Mesenchymal stem cell (in vitro differentiated cells and primary cell): ENCODE data around the gene CACNA1C.

Source experiments
- DNase-seq: peaks from one replicate; pipeline ENCODE4 v3.0.0-alpha.2; 2013
- H2AFZ ChIP-seq: one replicate; pipeline ENCODE4 v1.6.1; 2013; ENCODE audit warnings: low read depth, mild to moderate bottlenecking, control low read depth, inconsistent platforms, low read length, moderate library complexity
- H2AK5ac ChIP-seq: 2 replicates; pipeline ENCODE4 v1.6.1; 2013; ENCODE audit warnings: low read length, moderate library complexity, mild to moderate bottlenecking, inconsistent platforms; ENCODE audit not compliant: severe bottlenecking
- H2BK120ac ChIP-seq: one replicate; pipeline ENCODE4 v1.6.1; 2013; ENCODE audit warnings: low read depth, mild to moderate bottlenecking, inconsistent platforms, low read length, moderate library complexity
- H2BK12ac ChIP-seq, 2 experiments: one replicate each; pipeline ENCODE4 v1.6.1; 2013; ENCODE audit warnings: inconsistent platforms in 2 of 2, low read length in 2 of 2, mild to moderate bottlenecking in 2 of 2, moderate library complexity in 2 of 2, control low read depth in 1 of 2
- H2BK15ac ChIP-seq: one replicate; pipeline ENCODE4 v1.6.1; 2013; ENCODE audit warnings: mild to moderate bottlenecking, low read depth, inconsistent platforms; ENCODE audit not compliant: poor library complexity, severe bottlenecking
- H2BK5ac ChIP-seq: 2 replicates; pipeline ENCODE4 v1.6.1; 2013; ENCODE audit warnings: low read depth, mild to moderate bottlenecking, low read length, control low read depth, inconsistent platforms; ENCODE audit not compliant: poor library complexity, severe bottlenecking
- H3K14ac ChIP-seq, 2 experiments: one replicate each; pipeline ENCODE4 v1.6.1; 2013; ENCODE audit warnings: inconsistent platforms in 2 of 2, low read length in 2 of 2, control low read depth in 1 of 2, mild to moderate bottlenecking in 1 of 2, moderate library complexity in 1 of 2
- H3K18ac ChIP-seq, 2 experiments: one replicate each; pipeline ENCODE4 v1.6.1; 2013; ENCODE audit warnings: inconsistent platforms in 2 of 2, low read length in 2 of 2, control low read depth in 1 of 2, low read depth in 1 of 2, mild to moderate bottlenecking in 1 of 2
- H3K23ac ChIP-seq, 2 experiments: one replicate each; pipeline ENCODE4 v1.6.1; 2013; ENCODE audit warnings: inconsistent platforms in 2 of 2, low read length in 2 of 2, mild to moderate bottlenecking in 2 of 2, moderate library complexity in 2 of 2, control low read depth in 1 of 2
- H3K27ac ChIP-seq: 2 replicates; pipeline ENCODE4 v1.5.1; 2013; ENCODE audit warnings: mild to moderate bottlenecking, moderate library complexity, low read length, control low read depth, inconsistent platforms; ENCODE audit not compliant: poor library complexity, severe bottlenecking
- H3K27me3 ChIP-seq, 2 experiments: 2 replicates each; pipeline versions ENCODE4 v1.6.1 to v1.7.0; 2013; ENCODE audit warnings: low read length in 2 of 2, mild to moderate bottlenecking in 2 of 2, moderate library complexity in 2 of 2, control low read depth in 1 of 2, inconsistent platforms in 1 of 2; ENCODE audit not compliant: control insufficient read depth in 1 of 2, insufficient read depth in 1 of 2
- H3K36me3 ChIP-seq, 2 experiments: 2 replicates each; pipeline versions ENCODE4 v1.6.1 to v1.7.0; 2013; ENCODE audit warnings: low read length in 2 of 2, control low read depth in 1 of 2, inconsistent platforms in 1 of 2, low read depth in 1 of 2, mild to moderate bottlenecking in 1 of 2; ENCODE audit not compliant: insufficient read depth in 2 of 2, control insufficient read depth in 1 of 2
- H3K4ac ChIP-seq, 2 experiments: one replicate each; pipeline ENCODE4 v1.6.1; 2013; ENCODE audit warnings: inconsistent platforms in 2 of 2, low read length in 2 of 2, mild to moderate bottlenecking in 2 of 2, moderate library complexity in 2 of 2, control low read depth in 1 of 2, low read depth in 1 of 2
- H3K4me1 ChIP-seq: 2 replicates; pipeline ENCODE4 v1.6.1; 2013; ENCODE audit warnings: low read depth, low read length, control low read depth; ENCODE audit not compliant: control insufficient read depth, insufficient read depth
- H3K4me2 ChIP-seq: 2 replicates; pipeline ENCODE4 v1.6.1; 2013; ENCODE audit warnings: low read length, mild to moderate bottlenecking, inconsistent platforms; ENCODE audit not compliant: poor library complexity, severe bottlenecking
- H3K4me3 ChIP-seq, 2 experiments: 2 replicates each; pipeline versions ENCODE4 v1.5.1 to v1.7.0; 2013; ENCODE audit warnings: low read length in 2 of 2, mild to moderate bottlenecking in 2 of 2, control low read depth in 1 of 2, low read depth in 1 of 2; ENCODE audit not compliant: insufficient read depth in 1 of 2
- H3K79me1 ChIP-seq: replicated peaks from 2 replicates; pipeline ENCODE4 v1.6.1; 2013; ENCODE audit warnings: mild to moderate bottlenecking, control low read depth, low read length, inconsistent platforms; ENCODE audit not compliant: poor library complexity, severe bottlenecking
- H3K9ac ChIP-seq: 2 replicates; pipeline ENCODE4 v1.7.0; 2013; ENCODE audit warnings: mild to moderate bottlenecking, low read length, moderate library complexity
- H3K9me3 ChIP-seq: 2 replicates; pipeline ENCODE4 v1.7.0; 2013; ENCODE audit warnings: mild to moderate bottlenecking, low read length; ENCODE audit not compliant: control insufficient read depth
- H4K8ac ChIP-seq: one replicate; pipeline ENCODE4 v1.6.1; 2013; ENCODE audit warnings: inconsistent platforms, mild to moderate bottlenecking, low read length, moderate library complexity
- H4K91ac ChIP-seq: one replicate; pipeline ENCODE4 v1.6.1; 2013; ENCODE audit warnings: mild to moderate bottlenecking, low read length, inconsistent platforms
- WGBS: methylation state at CpG from one replicate; pipeline ENCODE4 v1.1.7; 2013; ENCODE audit warnings: mixed read lengths; 5-methylcytosine and 5-hydroxymethylcytosine counted together

CACNA1C gene

GRCh38 chr12:2118061-2118460, 65.3 kb downstream of the CACNA1C start:
- Histone ChIP-seq H2BK12ac (no peak overlapping the region), H3K27ac (no peak overlapping the region)

GRCh38 chr12:2118481-2119255, 65.9 kb downstream of the CACNA1C start:
- no peaks in the 10 kb centered on the region for H3K9me3 ChIP-seq
- H2BK120ac ChIP-seq = no peak overlapping the region
- no peak overlapping the region for H3K14ac ChIP-seq
- no peaks in the 10 kb centered on the region for H3K79me1 ChIP-seq
- H3K27ac ChIP-seq = no peak overlapping the region
- no peak overlapping the region for H2AK5ac ChIP-seq
- H3K18ac ChIP-seq = no peak overlapping the region
- no peak overlapping the region for H3K4me2 ChIP-seq
- H3K9ac ChIP-seq = no peak overlapping the region
- H3K27me3 ChIP-seq = peaks cover 0 to 28% of the 10 kb centered on the region in 2 experiments
- H3K36me3 ChIP-seq = peaks cover 3 to 67% of the 10 kb centered on the region in 2 experiments
- no peak for DNase-seq
- no peak overlapping the region for H2BK5ac ChIP-seq
- H2AFZ ChIP-seq = no peak overlapping the region
- no peak overlapping the region for H3K4ac ChIP-seq
- H3K4me1 ChIP-seq = peaks cover 2% of the 10 kb centered on the region
- H4K8ac ChIP-seq = no peak overlapping the region
- H4K91ac ChIP-seq = peak overlapping the region; percentile 66
- 95% methylated on average over 12 of the region's 12 CpGs for WGBS
- H3K23ac ChIP-seq = no peak overlapping the region
- peak overlapping the region; percentile 4 for H2BK15ac ChIP-seq
- no peak overlapping the region for H3K4me3 ChIP-seq
- peak overlapping the region in 1 of 2 experiments; percentile 12 for H2BK12ac ChIP-seq

More at GRCh38 chr12:2118061-2118460, 65.3 kb downstream of the CACNA1C start:
- Histone ChIP-seq H3K9me3 (no peaks in the 10 kb centered on the region), H2BK15ac (no peak overlapping the region), H4K91ac (no peak overlapping the region), H3K36me3 (peaks cover 3 to 67% of the 10 kb centered on the region in 2 experiments), H3K79me1 (no peaks in the 10 kb centered on the region), H2BK5ac (no peak overlapping the region), H3K4me2 (no peak overlapping the region), H3K4ac (no peak overlapping the region), H2AFZ (no peak overlapping the region), H3K18ac (no peak overlapping the region), H3K4me3 (no peak overlapping the region), H4K8ac (no peak overlapping the region), H3K9ac (no peak overlapping the region), H2BK120ac (no peak overlapping the region), H2AK5ac (no peak overlapping the region), H3K4me1 (peaks cover 2% of the 10 kb centered on the region), H3K27me3 (peaks cover 0 to 24% of the 10 kb centered on the region in 2 experiments), H3K23ac (peak overlapping the region in 1 of 2 experiments; percentile 84), H3K14ac (peak overlapping the region in 1 of 2 experiments; percentile 86)
- WGBS = 93% methylated on average over 5 of the region's 5 CpGs
- DNase-seq = no peak

GRCh38 chr12:2119266-2119665, 66.5 kb downstream of the CACNA1C start:
- no peaks in the 10 kb centered on the region for H3K9me3 ChIP-seq
- no peak overlapping the region for H2AK5ac ChIP-seq
- H2BK120ac ChIP-seq = no peak overlapping the region
- H3K23ac ChIP-seq = no peak overlapping the region
- H3K4ac ChIP-seq = no peak overlapping the region
- H2BK5ac ChIP-seq = no peak overlapping the region
- H3K4me1 ChIP-seq = peaks cover 2% of the 10 kb centered on the region
- WGBS = 93% methylated on average over 6 of the region's 7 CpGs
- no peak overlapping the region for H4K8ac ChIP-seq
- H3K36me3 ChIP-seq = peaks cover 3 to 73% of the 10 kb centered on the region in 2 experiments
- no peak overlapping the region for H2BK12ac ChIP-seq
- no peak overlapping the region for H3K9ac ChIP-seq
- no peak overlapping the region for H2AFZ ChIP-seq
- no peak overlapping the region for H3K18ac ChIP-seq
- no peak overlapping the region for H4K91ac ChIP-seq
- peaks cover 0 to 28% of the 10 kb centered on the region in 2 experiments for H3K27me3 ChIP-seq
- no peak overlapping the region for H3K4me3 ChIP-seq
- no peaks in the 10 kb centered on the region for H3K79me1 ChIP-seq
- H3K27ac ChIP-seq = no peak overlapping the region
- DNase-seq = no peak
- H2BK15ac ChIP-seq = no peak overlapping the region
- no peak overlapping the region for H3K14ac ChIP-seq
- no peak overlapping the region for H3K4me2 ChIP-seq

GRCh38 chr12:2120982-2121758, 68.4 kb downstream of the CACNA1C start:
- Histone ChIP-seq H3K9me3 (no peaks in the 10 kb centered on the region), H3K27ac (no peak overlapping the region), H4K8ac (no peak overlapping the region), H3K27me3 (peaks cover 0 to 28% of the 10 kb centered on the region in 2 experiments), H3K4me2 (no peak overlapping the region), H4K91ac (no peak overlapping the region), H3K79me1 (no peaks in the 10 kb centered on the region), H3K36me3 (peaks cover 3 to 81% of the 10 kb centered on the region in 2 experiments), H2BK12ac (no peak overlapping the region), H3K4me3 (no peak overlapping the region), H3K23ac (no peak overlapping the region), H2BK5ac (no peak overlapping the region), H2BK120ac (no peak overlapping the region), H3K18ac (no peak overlapping the region), H2AFZ (no peak overlapping the region), H2BK15ac (no peak overlapping the region), H3K4ac (no peak overlapping the region), H3K4me1 (peaks cover 2% of the 10 kb centered on the region), H2AK5ac (no peak overlapping the region), H3K14ac (no peak overlapping the region), H3K9ac (no peak overlapping the region)
- 96% methylated on average over 20 of the region's 20 CpGs for WGBS
- no peak for DNase-seq
